Gastrocnemius medialis (tissue), 4 donors: Measurements from ENCODE around the gene CYBA. TPM values are rescaled to one million over a fixed set of nuclear protein-coding genes. Genes with fewer than 3 reads are reported as not detected.

ENCODE experiments used
- ATAC-seq, 2 donors: fragments of 150-250 bp; one replicate each; pipeline ENCODE4 v1.9.1; 2016
- DNase-seq, 2 donors: peaks; one replicate each; pipeline ENCODE4 v3.0.0-alpha.2; 2019
- H3K27ac ChIP-seq, 4 donors: fragments of 200-600 bp; sonication (generic); 1 replicate in 1 of 4; 2 replicates in 3 of 4; pipeline ENCODE4 v1.5.1; 2016 to 2018; ENCODE audit warnings: mild to moderate bottlenecking in 2 of 4, moderate library complexity in 1 of 4
- H3K27me3 ChIP-seq, 3 donors: fragments of 200-600 bp; sonication (generic) in 2 of 3; 1 replicate in 1 of 3; 2 replicates in 2 of 3; pipeline versions ENCODE4 v1.5.1 to v1.6.0; 2016 to 2019; ENCODE audit warnings: mild to moderate bottlenecking in 1 of 3, moderate library complexity in 1 of 3
- H3K36me3 ChIP-seq, 2 donors: fragments of 200-600 bp; sonication (generic) in 1 of 2; one replicate each; pipeline ENCODE4 v1.5.1; 2017 to 2018
- H3K4me1 ChIP-seq, 2 donors: fragments of 200-600 bp; sonication (generic) in 1 of 2; one replicate each; pipeline ENCODE4 v1.5.1; 2016 to 2017; ENCODE audit warnings: mild to moderate bottlenecking in 2 of 2
- H3K4me3 ChIP-seq, 4 donors: fragments of 200-600 bp; sonication (generic) in 3 of 4; 1 replicate in 1 of 4; 2 replicates in 3 of 4; pipeline ENCODE4 v1.5.1; 2016 to 2019; ENCODE audit warnings: mild to moderate bottlenecking in 2 of 4
- H3K9me3 ChIP-seq, 3 donors: fragments of 200-600 bp; sonication (generic) in 2 of 3; 1 replicate in 1 of 3; 2 replicates in 2 of 3; pipeline ENCODE4 v1.5.1; 2016 to 2019
- POLR2A ChIP-seq, 2 donors: fragments of 450-650 bp; IDR thresholded peaks; one replicate each; pipeline ENCODE4 v1.6.1; 2017; ENCODE audit warnings: antibody characterized with exemption in 2 of 2, mild to moderate bottlenecking in 2 of 2, moderate library complexity in 2 of 2
- in situ Hi-C, 4 donors: fragments of 200-750 bp; cut with MboI; loops; one replicate each; pipeline versions ENCODE4 v1.15.0 to v1.8.0; 2017; ENCODE audit warnings: low sequenced_read_pairs in 4 of 4
- intact Hi-C: fragments of 100-400 bp; cut with DNase I; formaldehyde crosslinking; loops from one replicate; pipeline ENCODE4 v1.15.1; 2023; ENCODE audit warnings: low total_unique reads
- total RNA-seq, 4 donors: library from RNA; depleted of rRNA; stranded (reverse); fragments of >200 nt; gene quantifications; one replicate each; pipeline versions ENCODE4 v1.1.0 to v1.2.3, GENCODE V29; 2016
- TF ChIP-seq, protein P1 (sequence below), 5 experiments: fragments of 450-650 bp in 3 of 5; fragments of 200-600 bp in 2 of 5; sonication (generic) in 2 of 5; IDR thresholded peaks in 4 of 5; conservative IDR thresholded peaks in 1 of 5; 1 replicate in 4 of 5; 2 replicates in 1 of 5; pipeline ENCODE4 v1.5.1; 2016 to 2019; ENCODE audit warnings: antibody characterized with exemption in 5 of 5, mild to moderate bottlenecking in 3 of 5, moderate library complexity in 3 of 5

The CYBA gene
- total RNA-seq, 4 donors from 2014 or later = 5.1 to 33.2 (median 28.7) TPM

DNA sequence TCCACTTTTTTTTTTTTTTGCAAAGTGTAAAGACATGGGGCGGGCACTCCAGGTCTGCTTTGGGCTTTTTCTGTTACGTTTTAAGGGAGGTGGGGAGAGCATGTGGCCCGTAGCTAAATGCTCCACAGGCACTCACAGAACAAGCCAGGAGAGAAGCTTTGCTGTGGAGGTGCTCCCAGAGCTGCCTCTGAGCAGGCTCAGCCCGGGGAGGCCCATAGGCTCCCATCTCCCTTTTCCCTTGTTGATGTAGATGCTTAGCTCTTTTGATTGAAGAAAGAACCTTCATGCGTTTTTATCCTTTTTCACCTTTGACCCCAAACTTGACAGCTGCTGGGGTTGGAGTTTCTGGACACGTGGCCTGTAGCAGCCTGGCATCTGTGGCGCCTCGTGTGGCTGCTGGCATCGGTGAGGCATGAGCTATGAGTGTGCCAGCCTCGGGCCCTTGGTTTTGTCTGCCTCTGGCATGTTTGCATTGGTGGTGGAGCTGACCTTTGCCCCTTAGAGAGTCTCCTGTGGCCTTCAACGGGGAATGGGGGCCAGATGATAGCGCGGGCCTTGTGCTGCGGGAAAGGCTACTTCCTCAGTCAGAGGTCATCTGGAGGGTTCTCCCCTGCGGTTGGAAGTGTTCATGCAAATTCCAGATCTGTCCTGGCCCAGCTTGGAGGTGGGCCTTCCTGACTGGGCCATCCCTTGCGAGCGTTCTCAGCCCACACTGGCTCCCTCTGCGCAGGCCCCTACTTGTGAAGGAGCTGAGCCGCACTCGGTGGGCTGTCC, 32.5 kb downstream of the CYBA start:
- Histone ChIP-seq H3K4me3 (no peak overlapping the region), H3K9me3 (no peaks in the 10 kb centered on the region), H3K4me1 (peaks cover 0 to 5% of the 10 kb centered on the region in 2 donors), H3K27me3 (no peaks in the 10 kb centered on the region), H3K27ac (no peak overlapping the region), H3K36me3 (peaks cover 0 to 22% of the 10 kb centered on the region in 2 donors)
- ATAC-seq (no peak), DNase-seq (no peak)
- in situ Hi-C loops (no loop called here), intact Hi-C loops (no loop called here)
- TF ChIP-seq POLR2A (IDR thresholded peaks at IDR 0.05) = no peak
- TF ChIP-seq, protein P1, sequence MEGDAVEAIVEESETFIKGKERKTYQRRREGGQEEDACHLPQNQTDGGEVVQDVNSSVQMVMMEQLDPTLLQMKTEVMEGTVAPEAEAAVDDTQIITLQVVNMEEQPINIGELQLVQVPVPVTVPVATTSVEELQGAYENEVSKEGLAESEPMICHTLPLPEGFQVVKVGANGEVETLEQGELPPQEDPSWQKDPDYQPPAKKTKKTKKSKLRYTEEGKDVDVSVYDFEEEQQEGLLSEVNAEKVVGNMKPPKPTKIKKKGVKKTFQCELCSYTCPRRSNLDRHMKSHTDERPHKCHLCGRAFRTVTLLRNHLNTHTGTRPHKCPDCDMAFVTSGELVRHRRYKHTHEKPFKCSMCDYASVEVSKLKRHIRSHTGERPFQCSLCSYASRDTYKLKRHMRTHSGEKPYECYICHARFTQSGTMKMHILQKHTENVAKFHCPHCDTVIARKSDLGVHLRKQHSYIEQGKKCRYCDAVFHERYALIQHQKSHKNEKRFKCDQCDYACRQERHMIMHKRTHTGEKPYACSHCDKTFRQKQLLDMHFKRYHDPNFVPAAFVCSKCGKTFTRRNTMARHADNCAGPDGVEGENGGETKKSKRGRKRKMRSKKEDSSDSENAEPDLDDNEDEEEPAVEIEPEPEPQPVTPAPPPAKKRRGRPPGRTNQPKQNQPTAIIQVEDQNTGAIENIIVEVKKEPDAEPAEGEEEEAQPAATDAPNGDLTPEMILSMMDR (IDR thresholded peaks at IDR 0.05 in 4 of 5, conservative IDR thresholded peaks at IDR 0.05 in 1 of 5) = no peak

DNA sequence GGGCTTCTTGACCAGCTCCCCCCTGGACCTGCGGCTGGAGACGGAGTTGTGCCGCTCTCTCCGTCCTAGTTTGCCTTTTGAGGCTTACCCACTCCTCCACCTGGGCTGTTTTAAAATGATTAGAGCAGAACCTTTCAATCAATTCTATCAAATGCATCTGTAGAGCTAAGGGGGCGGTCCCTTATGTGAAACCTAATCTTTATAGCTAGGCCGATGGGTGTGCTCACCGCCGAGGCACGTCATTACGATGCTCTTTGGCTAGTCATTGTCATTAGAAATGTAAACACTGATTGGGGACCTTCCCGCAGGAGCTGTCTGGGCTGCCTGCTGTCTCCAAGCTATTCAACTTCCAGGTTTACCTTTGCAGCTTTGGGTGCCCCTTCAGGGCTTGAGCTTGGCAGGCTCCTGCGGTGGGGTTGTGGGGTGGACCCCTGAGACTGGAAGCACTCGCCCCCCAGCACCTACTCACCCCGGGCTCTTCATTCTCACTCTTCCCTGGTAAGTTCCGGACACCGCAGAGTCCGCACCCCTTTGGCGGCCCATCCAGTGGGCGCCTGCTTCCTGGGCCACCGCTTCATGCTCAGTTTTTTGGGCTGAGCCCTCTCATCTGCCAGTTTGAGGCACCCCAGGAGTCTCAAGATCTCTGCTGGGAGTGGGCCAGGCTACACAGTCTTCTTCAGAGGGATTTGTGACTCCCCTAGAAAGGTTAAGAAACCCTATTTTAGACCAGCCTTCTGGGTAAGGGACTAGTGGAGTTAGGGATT, 33.4 kb downstream of the CYBA start:
- Histone ChIP-seq H3K4me1 (peaks cover 0 to 5% of the 10 kb centered on the region in 2 donors), H3K9me3 (no peaks in the 10 kb centered on the region), H3K4me3 (no peak overlapping the region), H3K27ac (no peak overlapping the region), H3K27me3 (no peaks in the 10 kb centered on the region), H3K36me3 (peaks cover 0 to 12% of the 10 kb centered on the region in 2 donors)
- intact Hi-C loops = no loop called here
- in situ Hi-C loops = no loop called here
- no peak for TF ChIP-seq POLR2A (IDR thresholded peaks at IDR 0.05)
- TF ChIP-seq, protein P1 (IDR thresholded peaks at IDR 0.05 in 4 of 5, conservative IDR thresholded peaks at IDR 0.05 in 1 of 5) = no peak
- ATAC-seq (no peak), DNase-seq (no peak)

DNA sequence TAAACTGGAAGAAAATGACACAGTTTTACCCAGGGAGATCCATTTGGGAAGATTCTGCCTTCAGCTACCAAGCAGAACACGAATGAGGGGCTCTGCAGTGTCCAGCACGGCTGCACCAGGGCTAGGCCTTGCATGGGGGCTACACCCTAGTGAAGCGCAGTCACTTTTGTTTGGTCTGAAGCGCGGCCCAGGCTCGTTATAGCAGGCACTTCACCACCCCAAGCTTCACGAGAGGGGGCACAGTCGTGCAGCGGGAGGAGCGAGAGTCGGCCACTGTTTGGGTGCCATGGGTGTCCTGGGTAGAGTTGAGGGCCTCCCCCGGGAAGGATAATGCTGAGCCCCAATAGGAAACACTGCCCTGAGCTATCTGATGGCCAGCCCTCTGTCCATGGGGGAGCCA, 34.1 kb downstream of the CYBA start:
- intact Hi-C loops (no loop called here), in situ Hi-C loops (no loop called here)
- Histone ChIP-seq H3K27ac (no peak overlapping the region), H3K36me3 (peaks cover 0 to 9% of the 10 kb centered on the region in 2 donors), H3K4me3 (no peak overlapping the region), H3K9me3 (no peaks in the 10 kb centered on the region), H3K27me3 (no peaks in the 10 kb centered on the region), H3K4me1 (peaks cover 0 to 5% of the 10 kb centered on the region in 2 donors)
- no peak for ATAC-seq
- no peak for DNase-seq
- TF ChIP-seq POLR2A (IDR thresholded peaks at IDR 0.05) = no peak
- TF ChIP-seq, protein P1 (IDR thresholded peaks at IDR 0.05 in 4 of 5, conservative IDR thresholded peaks at IDR 0.05 in 1 of 5) = no peak

DNA sequence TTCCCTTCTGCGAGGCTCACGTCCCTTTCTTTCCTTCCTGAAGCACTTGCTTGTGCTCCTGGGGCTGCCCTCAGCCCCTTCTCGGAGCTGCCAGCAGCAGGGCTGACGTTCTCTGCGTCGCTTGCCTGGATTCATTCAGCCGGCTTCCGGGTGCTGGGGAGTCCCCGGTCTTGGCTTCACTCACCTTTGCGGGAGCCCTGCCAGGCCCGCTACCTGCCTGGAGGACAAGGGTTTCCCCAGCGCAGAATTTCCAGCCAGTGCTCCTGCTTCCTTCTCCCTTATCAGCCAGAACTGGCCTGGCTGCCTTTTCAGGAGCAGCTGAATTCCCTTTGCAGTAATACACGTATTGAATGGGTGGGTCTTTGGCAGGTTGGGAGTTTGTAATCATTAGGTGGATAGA, 34.5 kb downstream of the CYBA start:
- H3K36me3 ChIP-seq = peaks cover 0 to 14% of the 10 kb centered on the region in 2 donors
- H3K4me1 ChIP-seq = peaks cover 0 to 5% of the 10 kb centered on the region in 2 donors
- in situ Hi-C loops = no loop called here
- H3K27ac ChIP-seq = no peak overlapping the region
- intact Hi-C loops = no loop called here
- H3K27me3 ChIP-seq = no peaks in the 10 kb centered on the region
- TF ChIP-seq POLR2A (IDR thresholded peaks at IDR 0.05) = no peak
- TF ChIP-seq, protein P1 (IDR thresholded peaks at IDR 0.05 in 4 of 5, conservative IDR thresholded peaks at IDR 0.05 in 1 of 5) = no peak
- no peaks in the 10 kb centered on the region for H3K9me3 ChIP-seq
- ATAC-seq = no peak
- H3K4me3 ChIP-seq = no peak overlapping the region
- DNase-seq = no peak
